NCI-H446 treated with DMSO at 0.1 percent for 48 hours (cell line): Measurements from ENCODE around the gene AGAP3.

ENCODE experiments used
- DNase-seq: peaks from one replicate; lab custom pipeline; 2025; lab: John Stamatoyannopoulos, UW

Gene AGAP3

GRCh38 chr7:151088019-151088855, 2.0 kb downstream of the AGAP3 start:
- DNase-seq, result no peak

- DNase-seq, result no peak
These were observed 2.8 kb downstream of the AGAP3 start for GRCh38 chr7:151088856-151089699.

GRCh38 chr7:151089893-151090730, 3.8 kb downstream of the AGAP3 start:
- DNase-seq, result no peak

- DNase-seq, result no peak
These were observed 4.7 kb downstream of the AGAP3 start for GRCh38 chr7:151091003-151091402.

GRCh38 chr7:151091431-151091830, 5.2 kb downstream of the AGAP3 start:
- no peak for DNase-seq

- DNase-seq, result no peak
These were observed 5.7 kb downstream of the AGAP3 start for GRCh38 chr7:151091988-151092387.

GRCh38 chr7:151093748-151094147, 7.5 kb downstream of the AGAP3 start:
- no peak for DNase-seq

- DNase-seq, result no peak
These were observed 8.4 kb downstream of the AGAP3 start for GRCh38 chr7:151094675-151095074.

- DNase-seq, result no peak
These were observed 9.0 kb downstream of the AGAP3 start for GRCh38 chr7:151095123-151095797.

- no peak for DNase-seq
These were observed 9.7 kb downstream of the AGAP3 start for GRCh38 chr7:151095828-151096475.

- no peak for DNase-seq
These were observed 13.4 kb downstream of the AGAP3 start for GRCh38 chr7:151099486-151100211.

- DNase-seq, result no peak
These were observed 14.6 kb downstream of the AGAP3 start for GRCh38 chr7:151100921-151101320.

GRCh38 chr7:151101621-151102396, 15.5 kb downstream of the AGAP3 start:
- no peak for DNase-seq

- DNase-seq, result no peak
These were observed 16.7 kb downstream of the AGAP3 start for GRCh38 chr7:151102991-151103390.

- no peak for DNase-seq
These were observed 17.7 kb downstream of the AGAP3 start for GRCh38 chr7:151103973-151104372.

- DNase-seq, result no peak
These were observed 18.3 kb downstream of the AGAP3 start for GRCh38 chr7:151104411-151105235.

- no peak for DNase-seq
These were observed 21.6 kb downstream of the AGAP3 start for GRCh38 chr7:151107882-151108281.
